ENCODE results near the gene MRPL16.
A peak's percentile ranks its signal among the peaks of the same experiment; 100 is the strongest.
"Not testable (repeated sequence)": the region's sequence is repeated elsewhere in the genome, so short reads cannot be mapped to it uniquely, and the experiment has no call there.

The MRPL16 gene

GRCh38 chr11:59810189-59810910, at the start of gene MRPL16:
MRPL16 (minus strand) TSS chr11:59810778; CDS start chr11:59810658, 120 bp downstream.
- peak; percentile 93 for DNase-seq

- DNase-seq, result no peak
Measured at GRCh38 chr11:59859673-59860072, 49.1 kb upstream of the MRPL16 start.

GRCh38 chr11:59857439-59858434, 47.2 kb upstream of the MRPL16 start:
- no peak for DNase-seq

- DNase-seq, result no peak
Measured at GRCh38 chr11:59854871-59855270, 44.3 kb upstream of the MRPL16 start.

GRCh38 chr11:59851416-59851815, 40.8 kb upstream of the MRPL16 start:
- DNase-seq, result not testable (repeated sequence)

- not testable (repeated sequence) for DNase-seq
Measured at GRCh38 chr11:59849551-59849950, 39.0 kb upstream of the MRPL16 start.

- no peak for DNase-seq
Measured at GRCh38 chr11:59849129-59849528, 38.6 kb upstream of the MRPL16 start.

GRCh38 chr11:59848439-59848838, 37.9 kb upstream of the MRPL16 start:
- DNase-seq, result not testable (repeated sequence)

- DNase-seq, result no peak
Measured at GRCh38 chr11:59847626-59848025, 37.0 kb upstream of the MRPL16 start.

- DNase-seq, result no peak
Measured at GRCh38 chr11:59846556-59846955, 36.0 kb upstream of the MRPL16 start.

- no peak for DNase-seq
Measured at GRCh38 chr11:59845399-59845798, 34.8 kb upstream of the MRPL16 start, which contains the start of gene CBLIF. CBLIF (minus strand) TSS chr11:59845499; CDS start chr11:59845453, 46 bp downstream.

GRCh38 chr11:59842316-59842715, 31.7 kb upstream of the MRPL16 start:
- no peak for DNase-seq

- no peak for DNase-seq
Measured at GRCh38 chr11:59841514-59841913, 30.9 kb upstream of the MRPL16 start.

- no peak for DNase-seq
Measured at GRCh38 chr11:59839615-59840014, 29.0 kb upstream of the MRPL16 start.

- DNase-seq, result no peak
Measured at GRCh38 chr11:59833602-59834001, 23.0 kb upstream of the MRPL16 start.

GRCh38 chr11:59829358-59829757, 18.8 kb upstream of the MRPL16 start:
- DNase-seq, result no peak

- peak; percentile 68 for DNase-seq
Measured at GRCh38 chr11:59822989-59823566, 12.5 kb upstream of the MRPL16 start.

- peak; percentile 58 for DNase-seq
Measured at GRCh38 chr11:59818572-59818971, 8.0 kb upstream of the MRPL16 start.

- not testable (repeated sequence) for DNase-seq
Measured at GRCh38 chr11:59816434-59816833, 5.9 kb upstream of the MRPL16 start.

- no peak for DNase-seq
Measured at GRCh38 chr11:59815754-59816153, 5.2 kb upstream of the MRPL16 start.

- no peak for DNase-seq
Measured at GRCh38 chr11:59814021-59814420, 3.4 kb upstream of the MRPL16 start.

- DNase-seq, result no peak
Measured at GRCh38 chr11:59813364-59813763, 2.8 kb upstream of the MRPL16 start.

GRCh38 chr11:59812220-59812619, 1.6 kb upstream of the MRPL16 start:
- no peak for DNase-seq
